HL-60 (cell line): Measurements from ENCODE around the gene BTBD2.

Experiments
- DNase-seq, 2 experiments: peaks; one replicate each; pipeline ENCODE4 v3.0.0-alpha.2; 2010 to 2020; ENCODE audit warnings: low read depth in 1 of 2, low spot score in 1 of 2
- H3K27ac ChIP-seq: fragments of 250-450 bp; sonication (Bioruptor Pico); replicated peaks from 2 replicates; pipeline ENCODE4 v1.5.1; 2020; ENCODE audit warnings: mild to moderate bottlenecking, moderate library complexity
- H3K27me3 ChIP-seq: fragments of 250-450 bp; sonication (Bioruptor Pico); 2 replicates; pipeline ENCODE4 v1.5.1; 2021; ENCODE audit warnings: mild to moderate bottlenecking, moderate library complexity; ENCODE audit not compliant: insufficient read depth, poor library complexity, severe bottlenecking
- H3K4me3 ChIP-seq: replicated peaks from 2 replicates; pipeline ENCODE4 v1.5.1; 2011; ENCODE audit warnings: mild to moderate bottlenecking, control low read depth, low read length; ENCODE audit not compliant: insufficient read depth
- GABPA ChIP-seq: IDR thresholded peaks from 2 replicates; pipeline ENCODE4 v1.6.1; 2012; ENCODE audit warnings: low read depth
- POLR2AphosphoS5 ChIP-seq: IDR thresholded peaks from 2 replicates; pipeline ENCODE4 v1.6.1; 2012; ENCODE audit warnings: low read depth

BTBD2 gene

DNA sequence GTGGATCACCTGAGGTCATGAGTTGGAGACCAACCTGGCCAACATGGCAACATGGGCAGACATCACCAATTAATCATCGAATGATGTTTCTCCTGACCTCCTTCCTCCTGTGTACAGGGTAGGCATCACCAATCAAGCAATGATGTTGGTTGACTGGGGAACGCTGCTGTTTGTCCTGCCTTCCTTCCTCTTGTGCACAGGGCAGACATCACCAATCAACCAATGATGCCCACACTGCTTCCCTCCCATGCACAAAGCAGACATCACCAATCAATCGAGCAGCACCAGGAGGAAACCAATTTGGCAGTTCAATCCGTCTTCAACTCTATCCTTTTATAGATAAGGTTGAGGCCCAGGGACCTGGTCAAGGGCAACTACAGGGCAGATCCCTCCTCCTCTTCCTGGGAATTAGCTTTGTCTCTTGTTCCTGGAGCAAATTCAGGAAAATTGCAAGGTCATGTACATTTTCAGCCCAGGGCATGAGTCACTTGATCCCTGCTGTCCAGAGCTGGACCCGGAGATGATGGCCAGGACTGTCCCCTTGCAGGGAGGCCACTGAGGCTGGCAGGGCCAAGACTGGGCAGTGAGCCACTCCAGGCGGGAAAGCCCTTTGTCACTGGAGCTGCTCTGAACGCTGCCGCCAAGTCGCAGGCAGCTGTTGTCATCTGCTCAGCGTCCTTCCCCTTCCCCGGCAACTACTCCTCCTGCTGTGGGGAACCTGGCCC, 79.9 kb downstream of the BTBD2 start:
- Histone ChIP-seq H3K27me3 (no peaks in the 10 kb centered on the region), H3K4me3 (no peak overlapping the region), H3K27ac (no peak overlapping the region)
- TF ChIP-seq POLR2AphosphoS5: 0 out of 2 replicates have a peak, but pooled peaks have one; percentile 38
- no peak for TF ChIP-seq GABPA
- DNase-seq: peak; percentile 83 to 88
